HEK293 (cell line): Measurements from ENCODE around the gene GNMT.

Source experiments
- CTCF ChIA-PET: fragments of 350-600 bp; formaldehyde crosslinking; extraction: SDS; loops from one replicate; lab custom pipeline; 2021; ENCODE audit warnings: antibody characterized with exemption; lab: Yijun Ruan, JAX
- POLR2A ChIA-PET: fragments of 300-600 bp; formaldehyde crosslinking; extraction: SDS; loops from one replicate; lab custom pipeline; 2020; ENCODE audit warnings: antibody characterized with exemption, inconsistent platforms; lab: Yijun Ruan, JAX
- H3K27ac ChIP-seq: fragments of 200-500 bp; sonication (Bioruptor generic); 2 replicates; pipeline ENCODE4 v1.5.1; 2014; ENCODE audit warnings: low read depth, low read length, control low read depth, inconsistent platforms; ENCODE audit errors: extremely low read depth
- H3K36me3 ChIP-seq, 2 experiments: fragments of 200-500 bp in 1 of 2; sonication (Bioruptor generic) in 1 of 2; 1 replicate in 1 of 2; 2 replicates in 1 of 2; pipeline ENCODE4 v1.5.1; 2014 to 2017; ENCODE audit warnings: inconsistent platforms in 2 of 2, low read length in 2 of 2; ENCODE audit not compliant: control insufficient read depth in 2 of 2, insufficient read depth in 1 of 2
- H3K4me1 ChIP-seq: fragments of 200-500 bp; sonication (Bioruptor generic); 2 replicates; pipeline ENCODE4 v1.5.1; 2014; ENCODE audit warnings: mild to moderate bottlenecking, low read length, inconsistent platforms; ENCODE audit not compliant: control insufficient read depth, insufficient read depth
- H3K4me3 ChIP-seq: 2 replicates; pipeline ENCODE4 v1.5.1; 2011; ENCODE audit warnings: low read depth, mild to moderate bottlenecking, control low read depth, low read length, moderate library complexity
- H3K9me3 ChIP-seq: fragments of 200-500 bp; sonication (Bioruptor generic); 2 replicates; pipeline ENCODE4 v1.5.1; 2014; ENCODE audit warnings: low read depth, low read length, inconsistent platforms; ENCODE audit not compliant: control insufficient read depth, insufficient read depth
- EGR2 ChIP-seq: fragments of 450-650 bp; formaldehyde crosslinking; IDR thresholded peaks from 2 replicates; pipeline ENCODE4 v1.5.1; 2016; ENCODE audit warnings: low read depth, missing biosample characterization, missing genetic modification characterization
- GLIS2 ChIP-seq: fragments of 450-650 bp; formaldehyde crosslinking; IDR thresholded peaks from 2 replicates; pipeline ENCODE4 v1.5.1; 2016; ENCODE audit warnings: missing biosample characterization, missing genetic modification characterization
- HIC1 ChIP-seq: fragments of 450-650 bp; formaldehyde crosslinking; IDR thresholded peaks from 2 replicates; pipeline ENCODE4 v1.5.1; 2016; ENCODE audit warnings: missing biosample characterization, missing genetic modification characterization
- KLF7 ChIP-seq: fragments of 450-650 bp; formaldehyde crosslinking; IDR thresholded peaks from 2 replicates; pipeline ENCODE4 v1.5.1; 2016; ENCODE audit warnings: missing biosample characterization, missing genetic modification characterization, borderline replicate concordance
- KLF8 ChIP-seq: fragments of 450-650 bp; formaldehyde crosslinking; IDR thresholded peaks from 2 replicates; pipeline ENCODE4 v1.5.1; 2016; ENCODE audit warnings: missing biosample characterization, missing genetic modification characterization
- PRDM4 ChIP-seq: fragments of 450-650 bp; formaldehyde crosslinking; IDR thresholded peaks from 2 replicates; pipeline ENCODE4 v1.5.1; 2017; ENCODE audit warnings: missing biosample characterization, missing genetic modification characterization
- ZBTB48 ChIP-seq: fragments of 450-650 bp; formaldehyde crosslinking; IDR thresholded peaks from 2 replicates; pipeline ENCODE4 v1.5.1; 2016; ENCODE audit warnings: missing biosample characterization, missing genetic modification characterization
- ZFHX2 ChIP-seq: fragments of 450-650 bp; formaldehyde crosslinking; conservative IDR thresholded peaks from 2 replicates; pipeline ENCODE4 v1.5.1; 2016; ENCODE audit warnings: missing biosample characterization, missing genetic modification characterization
- ZNF324 ChIP-seq: fragments of 450-650 bp; formaldehyde crosslinking; IDR thresholded peaks from 2 replicates; pipeline ENCODE4 v1.5.1; 2016; ENCODE audit warnings: missing biosample characterization, missing genetic modification characterization
- ZNF335 ChIP-seq: fragments of 450-650 bp; formaldehyde crosslinking; conservative IDR thresholded peaks from 2 replicates; pipeline ENCODE4 v1.5.1; 2016; ENCODE audit warnings: missing biosample characterization, missing genetic modification characterization
- ZNF518A ChIP-seq: fragments of 450-650 bp; formaldehyde crosslinking; conservative IDR thresholded peaks from 2 replicates; pipeline ENCODE4 v1.5.1; 2016; ENCODE audit warnings: low read depth, missing biosample characterization, missing genetic modification characterization
- ZNF544 ChIP-seq: fragments of 450-650 bp; formaldehyde crosslinking; IDR thresholded peaks from 2 replicates; pipeline ENCODE4 v1.5.0; 2017; ENCODE audit warnings: missing biosample characterization, missing genetic modification characterization
- ZNF626 ChIP-seq: fragments of 450-650 bp; sonication (Bioruptor Pico); formaldehyde crosslinking; IDR thresholded peaks from 2 replicates; pipeline ENCODE4 v1.5.1; 2018; ENCODE audit warnings: missing biosample characterization, missing genetic modification characterization, inconsistent platforms
- ZSCAN23 ChIP-seq: fragments of 450-650 bp; formaldehyde crosslinking; IDR thresholded peaks from 2 replicates; pipeline ENCODE4 v1.5.1; 2016; ENCODE audit warnings: missing biosample characterization, missing genetic modification characterization
- TF ChIP-seq, protein P1 (sequence below): fragments of 450-650 bp; formaldehyde crosslinking; IDR thresholded peaks from 2 replicates; pipeline ENCODE4; 2016; ENCODE audit warnings: missing biosample characterization, missing genetic modification characterization

GNMT gene

GRCh38 chr6:42987533-42988451 lies 27.2 kb downstream of the GNMT start:
- ChIA-PET CTCF (interaction anchor here (0.6 to 1.7 kb wide), 6 partner anchors 9 to 156 kb away, joined by 3 to 10 read pairs (median 4); partner anchors contain the start of genes KLHDC3, MEA1 and PEX6), POLR2A (interaction anchor here (0.7 to 2.2 kb wide), 7 partner anchors 9 to 66 kb away, joined by 3 to 18 read pairs (median 4); partner anchors contain the start of genes CNPY3, CUL7, PEX6 and RRP36)
- Histone ChIP-seq H3K4me1 (no peaks in the 10 kb centered on the region), H3K4me3 (no peak overlapping the region), H3K27ac (no peak overlapping the region), H3K36me3 (peaks cover 4 to 52% of the 10 kb centered on the region in 2 experiments; a peak in 2 of 3 replicates), H3K9me3 (no peaks in the 10 kb centered on the region)
- peak; percentile 76 for TF ChIP-seq EGR2
- TF ChIP-seq KLF7 (tag by site-specific recombination): no peak
- peak; percentile 82 for TF ChIP-seq ZFHX2 (tag by site-specific recombination)
- no peak for TF ChIP-seq ZNF324 (tag by site-specific recombination)

DNA sequence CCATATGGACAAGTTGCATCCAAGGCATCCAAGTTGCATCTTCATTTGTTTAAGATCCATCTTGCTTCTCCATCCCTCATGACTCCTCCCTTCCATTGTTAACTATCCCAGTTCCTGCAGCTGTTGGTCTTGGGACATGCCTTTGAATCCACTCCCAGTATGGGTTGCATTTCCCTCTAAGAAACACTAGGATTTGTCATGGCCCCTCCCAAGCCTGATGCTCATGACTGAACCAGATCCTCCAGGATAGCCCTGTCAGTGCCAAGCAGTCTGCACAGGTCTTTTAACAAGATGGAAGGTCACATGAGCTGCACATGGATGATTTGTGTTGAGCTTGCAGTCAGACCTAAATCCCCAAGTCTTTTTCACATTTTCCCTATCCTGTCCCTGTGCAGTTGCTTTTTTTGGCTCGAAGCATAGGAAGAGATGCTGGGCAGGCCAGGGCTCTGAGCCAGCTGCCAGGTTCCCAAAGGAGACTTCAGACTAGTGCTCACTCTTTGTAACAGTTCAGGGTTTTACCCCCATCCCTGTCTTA lies 28.0 kb downstream of the GNMT start:
- Histone ChIP-seq H3K27ac (no peak overlapping the region), H3K9me3 (no peaks in the 10 kb centered on the region), H3K4me1 (no peaks in the 10 kb centered on the region), H3K4me3 (no peak overlapping the region), H3K36me3 (peaks cover 7 to 56% of the 10 kb centered on the region in 2 experiments; a peak in 2 of 3 replicates)
- ChIA-PET POLR2A (interaction anchor here (0.7 to 2.2 kb wide), 7 partner anchors 8 to 65 kb away, joined by 3 to 18 read pairs (median 4); partner anchors contain the start of genes CNPY3, CUL7, PEX6 and RRP36), CTCF (interaction anchor here (0.6 to 1.7 kb wide), 5 partner anchors 9 to 155 kb away, joined by 3 to 10 read pairs (median 5); partner anchors contain the start of genes KLHDC3, MEA1 and PEX6)
- TF ChIP-seq ZNF544 (tag by site-specific recombination) (no peak), GLIS2 (tag by site-specific recombination) (no peak), ZSCAN23 (tag by site-specific recombination) (no peak), ZNF518A (tag by site-specific recombination) (no peak), HIC1 (tag by site-specific recombination) (no peak), KLF8 (tag by site-specific recombination) (no peak), ZBTB48 (tag by site-specific recombination) (no peak), ZNF335 (tag by site-specific recombination) (no peak), ZNF626 (tag by site-specific recombination) (no peak), PRDM4 (tag by site-specific recombination) (no peak)
- TF ChIP-seq, protein P1, sequence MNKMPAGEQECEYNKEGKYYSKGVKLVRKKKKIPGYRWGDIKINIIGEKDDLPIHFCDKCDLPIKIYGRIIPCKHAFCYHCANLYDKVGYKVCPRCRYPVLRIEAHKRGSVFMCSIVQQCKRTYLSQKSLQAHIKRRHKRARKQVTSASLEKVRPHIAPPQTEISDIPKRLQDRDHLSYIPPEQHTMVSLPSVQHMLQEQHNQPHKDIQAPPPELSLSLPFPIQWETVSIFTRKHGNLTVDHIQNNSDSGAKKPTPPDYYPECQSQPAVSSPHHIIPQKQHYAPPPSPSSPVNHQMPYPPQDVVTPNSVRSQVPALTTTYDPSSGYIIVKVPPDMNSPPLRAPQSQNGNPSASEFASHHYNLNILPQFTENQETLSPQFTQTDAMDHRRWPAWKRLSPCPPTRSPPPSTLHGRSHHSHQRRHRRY (tag by site-specific recombination): no peak
